ENCODE measurements around the gene GABRB2. TPM values are rescaled to one million over a fixed set of nuclear protein-coding genes. Genes with fewer than 3 reads are reported as not detected.

Gene GABRB2
- total RNA-seq: not detected in 2 replicates

DNA sequence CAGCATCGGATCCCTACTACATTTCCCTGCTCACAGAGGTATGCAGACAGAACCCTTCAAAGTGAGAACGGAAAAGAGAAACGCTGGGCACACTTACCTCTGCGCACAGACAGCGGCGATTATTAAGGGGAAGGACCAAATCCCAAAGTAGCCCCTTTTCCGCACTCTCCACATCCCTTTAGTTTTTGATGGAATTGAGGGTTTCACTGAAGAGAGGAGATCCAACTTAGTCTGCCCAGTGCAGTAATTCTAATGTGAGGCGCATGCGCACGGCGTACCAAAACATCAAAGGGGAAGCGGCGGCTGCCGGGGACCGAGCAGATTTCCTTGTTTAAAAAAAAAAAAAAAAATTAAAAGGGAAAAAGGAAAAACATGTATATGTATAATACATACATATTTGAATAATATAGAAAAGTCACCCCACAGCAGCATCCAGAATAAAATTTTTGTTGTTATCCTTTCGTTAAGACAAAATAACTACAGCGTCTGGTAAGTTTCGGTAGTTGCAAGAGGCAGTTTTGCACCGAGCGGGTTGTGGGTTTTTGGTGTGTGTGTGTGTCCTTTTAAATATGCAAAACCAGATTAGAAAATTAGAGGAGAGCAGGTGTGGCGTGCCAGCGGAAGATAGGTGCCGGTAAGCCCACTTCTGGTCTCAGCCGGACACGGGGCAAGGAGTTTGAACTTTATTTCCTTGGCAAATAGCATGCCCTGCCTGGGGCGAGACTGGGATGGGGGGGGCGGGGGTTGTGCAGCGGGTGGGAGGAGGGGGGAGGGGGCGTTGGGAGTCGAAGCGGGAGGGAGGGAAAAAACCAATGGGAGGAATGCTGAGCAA, at the start of gene GABRB2:
Gene GABRB2 (minus strand): TSS at position 256 of the 832 bp plus-strand sequence. CDS start 82 bp downstream, at position 174.
- TF ChIP-seq, protein P1, sequence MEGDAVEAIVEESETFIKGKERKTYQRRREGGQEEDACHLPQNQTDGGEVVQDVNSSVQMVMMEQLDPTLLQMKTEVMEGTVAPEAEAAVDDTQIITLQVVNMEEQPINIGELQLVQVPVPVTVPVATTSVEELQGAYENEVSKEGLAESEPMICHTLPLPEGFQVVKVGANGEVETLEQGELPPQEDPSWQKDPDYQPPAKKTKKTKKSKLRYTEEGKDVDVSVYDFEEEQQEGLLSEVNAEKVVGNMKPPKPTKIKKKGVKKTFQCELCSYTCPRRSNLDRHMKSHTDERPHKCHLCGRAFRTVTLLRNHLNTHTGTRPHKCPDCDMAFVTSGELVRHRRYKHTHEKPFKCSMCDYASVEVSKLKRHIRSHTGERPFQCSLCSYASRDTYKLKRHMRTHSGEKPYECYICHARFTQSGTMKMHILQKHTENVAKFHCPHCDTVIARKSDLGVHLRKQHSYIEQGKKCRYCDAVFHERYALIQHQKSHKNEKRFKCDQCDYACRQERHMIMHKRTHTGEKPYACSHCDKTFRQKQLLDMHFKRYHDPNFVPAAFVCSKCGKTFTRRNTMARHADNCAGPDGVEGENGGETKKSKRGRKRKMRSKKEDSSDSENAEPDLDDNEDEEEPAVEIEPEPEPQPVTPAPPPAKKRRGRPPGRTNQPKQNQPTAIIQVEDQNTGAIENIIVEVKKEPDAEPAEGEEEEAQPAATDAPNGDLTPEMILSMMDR (IDR thresholded peaks at IDR 0.05; ENCODE audit: insufficient read depth, low read length, severe bottlenecking): no peak
- DNase-seq (ENCODE audit: low read depth): peak; percentile 25
- no peak for FAIRE-seq
- H3K36me3 ChIP-seq (ENCODE audit: control insufficient read depth, insufficient read depth, low read length): no peaks in the 10 kb centered on the region
- H3K27me3 ChIP-seq (ENCODE audit: control insufficient read depth, insufficient read depth, low read length): peaks cover 22% of the 10 kb centered on the region
- H3K4me3 ChIP-seq (ENCODE audit: low read depth, low read length): peak within 1 kb of the TSS; percentile 23

DNA sequence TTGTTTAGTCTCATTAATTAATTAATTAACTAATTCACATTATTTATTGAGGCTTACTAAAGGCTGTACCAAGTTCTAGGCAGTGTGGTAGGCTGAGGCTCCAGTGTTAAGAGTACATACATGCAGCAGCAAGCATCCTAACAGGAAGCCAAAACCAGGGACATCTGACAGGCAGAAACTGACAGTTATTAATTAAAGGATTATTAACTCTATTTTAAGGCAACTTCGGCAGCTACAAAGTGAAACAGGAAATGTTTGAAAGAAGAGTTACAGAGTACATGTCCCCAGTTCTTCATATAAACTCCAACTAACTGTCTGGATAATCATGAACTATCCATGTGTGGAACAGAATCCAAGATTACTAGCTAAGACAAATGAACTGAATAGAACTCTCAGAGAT, 39.3 kb upstream of the GABRB2 start:
- Histone ChIP-seq H3K36me3 (ENCODE audit: control insufficient read depth, insufficient read depth, low read length) (no peaks in the 10 kb centered on the region), H3K4me3 (ENCODE audit: low read depth, low read length) (no peak overlapping the region), H3K27me3 (ENCODE audit: control insufficient read depth, insufficient read depth, low read length) (no peaks in the 10 kb centered on the region)
- no peak for FAIRE-seq
- TF ChIP-seq, protein P1 (IDR thresholded peaks at IDR 0.05; ENCODE audit: insufficient read depth, low read length, severe bottlenecking): no peak
- no peak for DNase-seq (ENCODE audit: low read depth)

DNA sequence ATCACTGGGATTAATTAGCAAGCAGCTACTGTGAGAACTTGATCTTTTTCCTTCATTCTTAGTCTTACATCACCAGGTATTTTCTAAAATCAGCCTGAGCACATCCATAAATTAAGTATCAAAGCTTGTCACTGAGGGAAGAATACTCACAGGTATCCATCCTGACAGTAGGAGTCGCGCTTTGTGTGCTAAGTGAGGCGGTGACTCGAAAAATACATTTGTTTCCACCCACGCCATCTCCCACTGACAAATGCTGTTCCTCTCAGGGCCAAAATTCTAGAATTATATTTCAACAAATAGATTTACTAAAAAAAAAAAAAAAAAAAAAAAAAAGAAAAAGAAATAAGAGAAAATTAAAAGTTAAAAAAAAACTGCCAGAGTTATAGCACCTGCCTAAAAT, 34.1 kb upstream of the GABRB2 start:
- DNase-seq (ENCODE audit: low read depth) (no peak), FAIRE-seq (no peak)
- TF ChIP-seq, protein P1 (IDR thresholded peaks at IDR 0.05; ENCODE audit: insufficient read depth, low read length, severe bottlenecking): no peak
- Histone ChIP-seq H3K36me3 (ENCODE audit: control insufficient read depth, insufficient read depth, low read length) (no peaks in the 10 kb centered on the region), H3K27me3 (ENCODE audit: control insufficient read depth, insufficient read depth, low read length) (no peaks in the 10 kb centered on the region), H3K4me3 (ENCODE audit: low read depth, low read length) (no peak overlapping the region)

DNA sequence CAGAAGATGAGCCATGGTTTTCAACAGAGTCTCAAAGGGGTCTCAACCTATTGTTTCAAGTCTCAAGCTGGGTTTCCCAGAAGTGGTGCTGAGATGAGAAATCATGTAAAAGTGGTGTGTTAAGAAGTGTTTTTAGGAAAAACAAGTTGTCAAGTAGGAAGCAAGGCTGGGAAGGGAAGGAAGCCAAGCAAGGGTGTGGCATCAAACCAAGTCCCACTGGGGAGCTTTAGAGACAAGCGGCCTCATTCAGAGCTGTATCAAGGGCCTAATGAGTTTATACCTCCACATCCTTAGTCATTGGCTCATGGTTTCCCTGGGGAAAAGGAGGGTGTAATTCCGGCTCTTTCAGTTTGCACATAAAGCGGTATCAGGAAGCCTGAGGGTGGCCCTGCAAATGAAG, 26.4 kb upstream of the GABRB2 start:
- FAIRE-seq (no peak), DNase-seq (ENCODE audit: low read depth) (no peak)
- H3K36me3 ChIP-seq (ENCODE audit: control insufficient read depth, insufficient read depth, low read length): no peaks in the 10 kb centered on the region
- H3K27me3 ChIP-seq (ENCODE audit: control insufficient read depth, insufficient read depth, low read length): no peaks in the 10 kb centered on the region
- TF ChIP-seq, protein P1 (IDR thresholded peaks at IDR 0.05; ENCODE audit: insufficient read depth, low read length, severe bottlenecking): no peak
- no peak overlapping the region for H3K4me3 ChIP-seq (ENCODE audit: low read depth, low read length)

DNA sequence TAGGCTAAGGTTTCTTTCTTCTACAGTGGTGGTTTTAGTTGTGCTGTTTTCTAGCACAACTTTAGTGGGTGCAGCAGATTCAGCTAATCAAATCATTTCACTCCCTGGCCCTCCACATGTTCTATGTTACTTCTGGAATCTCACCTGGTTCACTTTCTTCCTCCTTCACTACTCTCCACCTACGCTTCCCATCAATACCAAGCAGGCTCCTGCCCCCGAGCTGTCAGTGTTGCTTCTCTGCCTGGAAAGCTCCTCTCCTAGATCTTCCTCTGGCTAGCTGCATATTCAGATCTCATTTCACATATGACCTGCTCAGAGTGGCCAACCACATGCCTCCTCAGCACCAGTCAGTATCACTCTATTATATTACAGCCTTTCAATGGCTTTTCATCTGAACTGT, 19.6 kb upstream of the GABRB2 start:
- DNase-seq (ENCODE audit: low read depth) (no peak), FAIRE-seq (no peak)
- TF ChIP-seq, protein P1 (IDR thresholded peaks at IDR 0.05; ENCODE audit: insufficient read depth, low read length, severe bottlenecking): no peak
- Histone ChIP-seq H3K4me3 (ENCODE audit: low read depth, low read length) (no peak overlapping the region), H3K36me3 (ENCODE audit: control insufficient read depth, insufficient read depth, low read length) (no peaks in the 10 kb centered on the region), H3K27me3 (ENCODE audit: control insufficient read depth, insufficient read depth, low read length) (no peaks in the 10 kb centered on the region)

Measured in bronchial epithelial cell (primary cell).